PFSK-1 (cell line): ENCODE data around the gene MSL1.

Experiments
- FOXP2 ChIP-seq: optimal IDR thresholded peaks from 2 replicates; pipeline ENCODE3; 2011; ENCODE audit warnings: borderline replicate concordance, control low read depth, inconsistent platforms; ENCODE audit not compliant: insufficient read depth; ENCODE audit errors: extremely low read length, extremely low read depth
- POLR2AphosphoS5 ChIP-seq: IDR thresholded peaks from 2 replicates; pipeline ENCODE4 v1.6.1; 2012; ENCODE audit warnings: low read depth, mild to moderate bottlenecking, control low read depth, low read length, moderate library complexity
- SIN3A ChIP-seq: IDR thresholded peaks from 2 replicates; pipeline ENCODE4 v1.6.1; 2012; ENCODE audit warnings: mild to moderate bottlenecking, low read length, moderate library complexity, borderline replicate concordance; ENCODE audit not compliant: insufficient read depth
- TAF1 ChIP-seq: IDR thresholded peaks from 2 replicates; pipeline ENCODE4 v1.6.1; 2012; ENCODE audit warnings: low read length, control low read depth, borderline replicate concordance; ENCODE audit not compliant: insufficient read depth
- TF ChIP-seq, protein P1 (sequence below), 2 experiments: IDR thresholded peaks; 2 replicates each; pipeline versions ENCODE4 v1.6.1 to v1.8.0; 2011 to 2012; ENCODE audit warnings: low read depth in 2 of 2, low read length in 2 of 2, control low read depth in 1 of 2, inconsistent platforms in 1 of 2, mild to moderate bottlenecking in 1 of 2, moderate library complexity in 1 of 2; ENCODE audit not compliant: insufficient read depth in 1 of 2

MSL1 gene

DNA sequence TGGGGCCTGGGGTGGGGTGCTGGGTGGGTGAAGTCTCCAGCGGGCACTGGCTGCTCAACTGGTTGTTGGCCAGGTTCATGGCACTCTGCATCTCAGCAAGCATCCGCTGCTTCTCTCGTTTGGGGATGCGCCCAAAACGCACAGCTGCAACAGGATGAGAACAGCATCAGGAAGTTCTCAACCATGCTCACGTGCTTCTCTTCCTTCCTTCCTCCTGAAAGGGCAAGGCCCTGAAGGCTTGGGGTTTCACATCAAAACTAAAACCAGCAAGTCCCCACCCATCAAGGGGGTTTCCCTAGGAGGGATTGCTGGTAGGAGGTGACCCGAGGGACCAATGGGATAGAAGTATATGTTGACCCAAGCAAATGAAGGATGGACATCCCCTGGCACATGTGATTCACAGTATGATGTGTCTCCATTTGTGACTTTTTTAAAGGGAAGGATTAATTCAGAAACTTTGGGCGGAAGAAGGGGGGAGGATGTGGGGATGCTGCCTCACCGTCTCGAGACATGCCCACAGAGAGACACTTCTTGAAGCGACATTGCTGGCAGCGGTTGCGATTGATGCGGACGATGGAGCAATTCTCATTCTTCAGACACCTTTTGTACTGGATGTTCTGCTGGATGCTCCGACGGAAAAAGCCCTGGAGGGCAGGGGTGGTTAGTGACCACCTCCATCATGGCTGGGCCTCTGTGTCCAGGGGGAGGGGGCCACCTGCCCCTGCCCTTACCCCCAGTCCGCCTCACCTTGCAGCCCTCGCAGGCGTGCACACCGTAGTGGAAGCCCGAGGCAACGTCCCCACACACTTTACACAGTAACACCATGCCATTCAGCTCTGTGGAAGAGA lies 25.6 kb upstream of the MSL1 start:
- peak; percentile 24 for TF ChIP-seq FOXP2
- no peak for TF ChIP-seq POLR2AphosphoS5
- TF ChIP-seq, protein P1, sequence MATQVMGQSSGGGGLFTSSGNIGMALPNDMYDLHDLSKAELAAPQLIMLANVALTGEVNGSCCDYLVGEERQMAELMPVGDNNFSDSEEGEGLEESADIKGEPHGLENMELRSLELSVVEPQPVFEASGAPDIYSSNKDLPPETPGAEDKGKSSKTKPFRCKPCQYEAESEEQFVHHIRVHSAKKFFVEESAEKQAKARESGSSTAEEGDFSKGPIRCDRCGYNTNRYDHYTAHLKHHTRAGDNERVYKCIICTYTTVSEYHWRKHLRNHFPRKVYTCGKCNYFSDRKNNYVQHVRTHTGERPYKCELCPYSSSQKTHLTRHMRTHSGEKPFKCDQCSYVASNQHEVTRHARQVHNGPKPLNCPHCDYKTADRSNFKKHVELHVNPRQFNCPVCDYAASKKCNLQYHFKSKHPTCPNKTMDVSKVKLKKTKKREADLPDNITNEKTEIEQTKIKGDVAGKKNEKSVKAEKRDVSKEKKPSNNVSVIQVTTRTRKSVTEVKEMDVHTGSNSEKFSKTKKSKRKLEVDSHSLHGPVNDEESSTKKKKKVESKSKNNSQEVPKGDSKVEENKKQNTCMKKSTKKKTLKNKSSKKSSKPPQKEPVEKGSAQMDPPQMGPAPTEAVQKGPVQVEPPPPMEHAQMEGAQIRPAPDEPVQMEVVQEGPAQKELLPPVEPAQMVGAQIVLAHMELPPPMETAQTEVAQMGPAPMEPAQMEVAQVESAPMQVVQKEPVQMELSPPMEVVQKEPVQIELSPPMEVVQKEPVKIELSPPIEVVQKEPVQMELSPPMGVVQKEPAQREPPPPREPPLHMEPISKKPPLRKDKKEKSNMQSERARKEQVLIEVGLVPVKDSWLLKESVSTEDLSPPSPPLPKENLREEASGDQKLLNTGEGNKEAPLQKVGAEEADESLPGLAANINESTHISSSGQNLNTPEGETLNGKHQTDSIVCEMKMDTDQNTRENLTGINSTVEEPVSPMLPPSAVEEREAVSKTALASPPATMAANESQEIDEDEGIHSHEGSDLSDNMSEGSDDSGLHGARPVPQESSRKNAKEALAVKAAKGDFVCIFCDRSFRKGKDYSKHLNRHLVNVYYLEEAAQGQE (IDR thresholded peaks at IDR 0.05; ENCODE audit: insufficient read depth in 1 of 2, low read depth in 2 of 2, low read length in 2 of 2) = no peak

DNA sequence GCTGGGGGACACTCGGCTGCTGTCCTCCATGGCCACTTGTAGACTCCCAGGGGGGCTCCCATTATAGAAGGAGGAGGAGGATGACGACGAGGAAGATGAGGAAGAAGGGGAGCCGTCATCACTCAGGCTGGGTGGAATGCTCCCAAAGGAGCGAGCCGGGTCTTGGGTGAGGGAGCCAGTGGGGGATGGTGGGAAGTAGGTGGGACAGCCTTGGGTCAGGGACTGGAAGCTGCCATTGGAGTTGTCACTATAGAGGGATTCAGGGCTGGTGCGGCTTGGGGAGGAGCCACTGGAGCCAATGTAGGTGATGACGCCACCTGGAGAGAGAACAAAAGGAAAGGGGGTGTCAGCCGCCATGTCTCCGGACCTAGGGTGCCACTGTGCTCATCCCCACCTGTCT lies 24.7 kb upstream of the MSL1 start:
- TF ChIP-seq, protein P1 (IDR thresholded peaks at IDR 0.05; ENCODE audit: insufficient read depth in 1 of 2, low read depth in 2 of 2, low read length in 2 of 2) = no peak
- TF ChIP-seq FOXP2 = no peak

DNA sequence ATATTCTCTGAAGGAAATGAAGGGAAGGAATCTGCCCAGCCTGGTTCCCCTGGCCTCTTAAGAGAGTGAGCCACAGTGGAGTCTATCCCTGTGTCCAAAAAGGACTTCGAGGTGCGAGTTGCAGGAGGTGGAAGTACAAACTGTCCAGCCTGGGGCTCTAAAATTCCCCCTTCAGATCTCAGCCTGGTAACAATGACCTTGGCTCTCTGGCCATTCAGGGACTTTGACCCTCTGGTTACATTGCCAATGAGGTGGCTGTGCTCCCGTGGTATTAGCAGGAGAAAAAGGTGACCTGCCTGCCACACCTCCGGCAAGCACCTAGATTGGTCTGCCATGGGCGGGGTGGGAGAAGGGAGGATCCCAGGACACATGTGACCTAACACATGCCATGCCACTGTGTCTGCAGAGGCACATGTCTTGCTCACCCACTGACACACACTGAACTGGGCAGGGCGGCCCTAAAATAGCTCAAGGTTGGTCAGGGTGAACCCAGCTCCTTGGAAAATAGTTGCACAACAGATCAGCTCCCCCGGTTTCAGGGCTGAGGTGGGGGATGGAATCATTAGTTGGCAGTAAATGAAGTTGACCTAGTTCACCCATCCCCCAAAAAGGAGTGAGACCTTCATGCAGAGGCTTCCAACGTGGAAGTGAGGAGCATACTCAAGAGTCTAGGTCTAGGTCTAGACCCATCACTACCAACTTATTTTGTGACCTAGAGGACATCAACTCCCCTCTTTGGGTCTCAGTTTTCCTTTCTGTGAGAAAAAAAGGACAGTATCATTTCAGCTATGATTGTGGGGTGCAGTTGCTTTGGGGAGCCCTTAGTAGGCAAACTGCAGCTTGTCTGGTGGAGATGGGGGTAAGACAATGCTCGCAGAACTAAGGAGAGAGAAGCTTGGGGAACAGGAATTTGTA lies 23.6 kb upstream of the MSL1 start:
- TF ChIP-seq POLR2AphosphoS5 (no peak), FOXP2 (no peak), TAF1 (no peak), SIN3A (no peak)
- TF ChIP-seq, protein P1 (IDR thresholded peaks at IDR 0.05; ENCODE audit: insufficient read depth in 1 of 2, low read depth in 2 of 2, low read length in 2 of 2) = no peak

DNA sequence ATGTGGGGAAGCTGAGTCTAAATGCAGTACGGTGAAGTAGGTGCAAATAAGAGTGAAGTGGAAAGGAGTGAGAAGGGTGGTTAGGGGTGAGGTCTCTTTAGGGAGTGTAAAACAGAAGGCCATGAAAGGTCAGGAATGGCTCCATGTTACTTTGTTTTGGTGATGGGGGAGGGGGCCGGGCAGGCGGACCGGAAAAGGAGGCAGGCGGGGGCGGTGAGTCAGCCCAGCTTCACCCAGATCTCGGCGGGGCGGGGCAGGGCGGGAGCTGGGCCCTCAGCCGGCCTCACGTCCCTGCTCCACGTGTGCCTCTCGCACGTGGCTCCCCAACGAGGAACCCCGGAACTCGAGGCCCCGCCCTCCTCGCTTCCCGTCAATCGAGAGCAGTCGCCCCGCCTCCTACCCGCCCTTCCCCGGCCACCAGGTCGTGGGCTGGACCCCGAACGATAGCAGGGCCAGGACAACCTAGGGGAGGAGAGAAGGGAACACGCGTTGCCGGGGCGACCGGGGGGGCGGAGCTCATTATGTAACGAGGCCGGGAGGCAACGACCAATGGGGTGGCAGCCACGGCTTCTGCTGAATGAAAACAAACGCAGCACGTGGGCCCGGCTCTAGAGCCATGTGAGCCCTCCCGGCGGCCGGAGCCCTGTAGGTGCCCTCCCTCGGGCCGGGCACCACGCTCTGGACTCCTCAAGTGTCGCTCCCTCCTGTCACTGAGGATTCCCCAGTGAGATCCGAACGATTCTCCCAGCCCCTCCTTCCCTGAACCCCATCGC lies 22.7 kb upstream of the MSL1 start:
- TF ChIP-seq SIN3A (peak; percentile 98; the same call in 1 of the 2 replicates), TAF1 (no peak), FOXP2 (peak; percentile 62), POLR2AphosphoS5 (0 out of 2 replicates have a peak, but pooled peaks have one; percentile 35)
- TF ChIP-seq, protein P1 (IDR thresholded peaks at IDR 0.05; ENCODE audit: insufficient read depth in 1 of 2, low read depth in 2 of 2, low read length in 2 of 2) = no peak
